Chondrocyte (in vitro differentiated cells): ENCODE results near the gene AREL1. TPM values are rescaled to one million over a fixed set of nuclear protein-coding genes. Genes with fewer than 3 reads are reported as not detected.

Experiments used
- DNase-seq: peaks from one replicate; pipeline ENCODE4 v3.0.0; 2021; ENCODE audit warnings: mixed read lengths, low spot score
- H3K27ac Mint-ChIP-seq: one replicate; pipeline ENCODE4 v1.8.0; 2021; ENCODE audit warnings: mild to moderate bottlenecking, moderate library complexity, mixed read lengths; ENCODE audit not compliant: unreplicated experiment
- H3K27me3 Mint-ChIP-seq: 2 replicates; pipeline ENCODE4 v1.8.0; 2021; ENCODE audit warnings: low read depth, mixed read lengths
- H3K36me3 Mint-ChIP-seq: 2 replicates; pipeline ENCODE4 v1.8.0; 2021; ENCODE audit warnings: low read depth, mixed read lengths
- H3K4me1 Mint-ChIP-seq: 2 replicates; pipeline ENCODE4 v1.8.0; 2021; ENCODE audit warnings: low read depth, mild to moderate bottlenecking, mixed read lengths
- H3K4me3 Mint-ChIP-seq: one replicate; pipeline ENCODE4 v1.8.0; 2021; ENCODE audit warnings: mild to moderate bottlenecking, moderate library complexity, mixed read lengths; ENCODE audit not compliant: unreplicated experiment
- H3K9me3 Mint-ChIP-seq: 2 replicates; pipeline ENCODE4 v1.8.0; 2021; ENCODE audit warnings: low read depth, mixed read lengths
- CTCF ChIP-seq: fragments of 200-600 bp; sonication (generic); IDR thresholded peaks from 2 replicates; pipeline ENCODE4 v1.5.0; 2021; ENCODE audit warnings: antibody characterized with exemption, mild to moderate bottlenecking, moderate library complexity
- total RNA-seq: library from RNA; stranded (reverse); gene quantifications from 3 replicates; pipeline ENCODE4 v1.2.1, GENCODE V29; 2021

The AREL1 gene
- total RNA-seq, 1 donor from 2014 or later, result 34.7 TPM

GRCh38 chr14:74663884-74664283 is 49.0 kb downstream of the AREL1 start:
- no peaks in the 10 kb centered on the region for H3K27me3 Mint-ChIP-seq
- no peak for TF ChIP-seq CTCF
- H3K4me1 Mint-ChIP-seq, result peaks cover 17% of the 10 kb centered on the region
- H3K36me3 Mint-ChIP-seq, result peaks cover 39% of the 10 kb centered on the region
- no peak overlapping the region for H3K4me3 Mint-ChIP-seq
- no peaks in the 10 kb centered on the region for H3K9me3 Mint-ChIP-seq
- no peak overlapping the region for H3K27ac Mint-ChIP-seq
- no peak for DNase-seq

GRCh38 chr14:74661726-74662450 is 51.0 kb downstream of the AREL1 start:
- H3K27me3 Mint-ChIP-seq, result no peaks in the 10 kb centered on the region
- H3K9me3 Mint-ChIP-seq, result peaks cover 4% of the 10 kb centered on the region
- peaks cover 36% of the 10 kb centered on the region for H3K36me3 Mint-ChIP-seq
- no peak overlapping the region for H3K4me3 Mint-ChIP-seq
- DNase-seq, result no peak
- H3K4me1 Mint-ChIP-seq, result peaks cover 27% of the 10 kb centered on the region
- no peak overlapping the region for H3K27ac Mint-ChIP-seq
- no peak for TF ChIP-seq CTCF

GRCh38 chr14:74660863-74661262 is 52.0 kb downstream of the AREL1 start:
- no peak for TF ChIP-seq CTCF
- Mint-ChIP-seq H3K4me1 (peaks cover 34% of the 10 kb centered on the region), H3K36me3 (peaks cover 31% of the 10 kb centered on the region), H3K27me3 (no peaks in the 10 kb centered on the region), H3K27ac (no peak overlapping the region), H3K4me3 (no peak overlapping the region), H3K9me3 (peaks cover 4% of the 10 kb centered on the region)
- DNase-seq, result no peak

- Mint-ChIP-seq H3K27me3 (no peaks in the 10 kb centered on the region), H3K9me3 (peaks cover 4% of the 10 kb centered on the region), H3K27ac (peak overlapping the region; percentile 5), H3K4me1 (peaks cover 40% of the 10 kb centered on the region), H3K36me3 (peaks cover 33% of the 10 kb centered on the region), H3K4me3 (no peak overlapping the region)
- no peak for DNase-seq
- no peak for TF ChIP-seq CTCF
Observed at GRCh38 chr14:74660167-74660566, 52.7 kb downstream of the AREL1 start.

GRCh38 chr14:74658535-74659131 is 54.2 kb downstream of the AREL1 start:
- Mint-ChIP-seq H3K36me3 (peaks cover 24% of the 10 kb centered on the region), H3K4me3 (no peak overlapping the region), H3K27ac (peak overlapping the region; percentile 54), H3K4me1 (peaks cover 47% of the 10 kb centered on the region), H3K27me3 (no peaks in the 10 kb centered on the region), H3K9me3 (peaks cover 4% of the 10 kb centered on the region)
- DNase-seq, result no peak
- TF ChIP-seq CTCF, result no peak
